Thyroid gland (tissue), 4 donors: ENCODE data around the gene RUNX2.

Source experiments
- CTCF ChIP-seq, 6 experiments: fragments of 200-600 bp in 3 of 6; fragments of 450-650 bp in 3 of 6; sonication (generic) in 3 of 6; IDR thresholded peaks; one replicate each; pipeline ENCODE4 v1.5.1; 2016 to 2019; ENCODE audit warnings: antibody characterized with exemption in 6 of 6, mild to moderate bottlenecking in 2 of 6, inconsistent platforms in 1 of 6, moderate library complexity in 1 of 6
- POLR2A ChIP-seq, 2 donors: fragments of 450-650 bp; IDR thresholded peaks; one replicate each; pipeline ENCODE4 v1.6.1; 2017; ENCODE audit warnings: antibody characterized with exemption in 2 of 2, mild to moderate bottlenecking in 2 of 2, moderate library complexity in 1 of 2

GRCh38 chr6:45599053-45599452 is 270.9 kb downstream of the RUNX2 start:
- TF ChIP-seq POLR2A (IDR thresholded peaks at IDR 0.05) (no peak), CTCF (IDR thresholded peaks at IDR 0.05) (no peak)
